Neutrophil (primary cell): ENCODE data around the gene NR3C2.

Source experiments
- H3K27ac ChIP-seq: fragments of 200-600 bp; sonication (generic); 2 replicates; pipeline ENCODE4 v1.5.1; 2016; ENCODE audit warnings: mild to moderate bottlenecking, moderate library complexity
- H3K27me3 ChIP-seq: fragments of 200-600 bp; sonication (generic); 2 replicates; pipeline ENCODE4 v1.6.0; 2016; ENCODE audit warnings: mild to moderate bottlenecking
- H3K36me3 ChIP-seq: fragments of 200-600 bp; sonication (generic); 2 replicates; pipeline ENCODE4 v1.5.1; 2017
- H3K4me1 ChIP-seq, 2 experiments: fragments of 200-600 bp in 1 of 2; sonication (generic) in 1 of 2; 1 replicate in 1 of 2; 2 replicates in 1 of 2; pipeline versions ENCODE4 v1.5.1 to v1.6.1; 2013 to 2016; ENCODE audit warnings: low read depth in 1 of 2, low read length in 1 of 2, mild to moderate bottlenecking in 1 of 2, moderate library complexity in 1 of 2; ENCODE audit not compliant: control insufficient read depth in 1 of 2, insufficient read depth in 1 of 2
- H3K4me3 ChIP-seq, 2 experiments: fragments of 200-600 bp in 1 of 2; sonication (generic) in 1 of 2; 1 replicate in 1 of 2; 2 replicates in 1 of 2; pipeline ENCODE4 v1.5.1; 2013 to 2016; ENCODE audit warnings: low read depth in 1 of 2, low read length in 1 of 2, mild to moderate bottlenecking in 1 of 2, moderate library complexity in 1 of 2
- H3K9me3 ChIP-seq: fragments of 200-600 bp; sonication (generic); 2 replicates; pipeline ENCODE4 v1.5.1; 2016
- TF ChIP-seq, protein P1 (sequence below): fragments of 200-600 bp; sonication (generic); IDR thresholded peaks from 2 replicates; pipeline ENCODE4 v1.5.1; 2016; ENCODE audit warnings: antibody characterized with exemption

Gene NR3C2

DNA sequence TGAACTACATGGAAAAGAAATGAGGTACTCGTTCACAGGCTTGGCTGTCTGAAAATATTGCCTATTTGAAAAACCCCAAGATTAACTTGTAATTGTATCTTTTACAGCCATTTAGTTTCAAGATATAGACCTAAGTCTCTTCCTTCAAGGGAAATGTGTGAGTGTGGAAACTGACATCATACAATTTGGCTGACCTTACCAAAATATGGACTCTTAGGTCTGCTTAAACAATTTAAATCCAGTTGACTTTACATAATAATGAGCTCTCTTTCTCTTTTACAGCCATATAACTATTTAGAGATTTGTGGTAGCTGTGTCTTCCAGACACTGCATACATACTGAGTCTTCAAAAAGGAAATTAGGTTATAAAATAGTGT, 186.9 kb downstream of the NR3C2 start:
- Histone ChIP-seq H3K4me3 (no peak overlapping the region), H3K9me3 (no peaks in the 10 kb centered on the region), H3K27me3 (no peaks in the 10 kb centered on the region), H3K36me3 (no peaks in the 10 kb centered on the region), H3K27ac (no peak overlapping the region), H3K4me1 (no peaks in the 10 kb centered on the region)
- TF ChIP-seq, protein P1, sequence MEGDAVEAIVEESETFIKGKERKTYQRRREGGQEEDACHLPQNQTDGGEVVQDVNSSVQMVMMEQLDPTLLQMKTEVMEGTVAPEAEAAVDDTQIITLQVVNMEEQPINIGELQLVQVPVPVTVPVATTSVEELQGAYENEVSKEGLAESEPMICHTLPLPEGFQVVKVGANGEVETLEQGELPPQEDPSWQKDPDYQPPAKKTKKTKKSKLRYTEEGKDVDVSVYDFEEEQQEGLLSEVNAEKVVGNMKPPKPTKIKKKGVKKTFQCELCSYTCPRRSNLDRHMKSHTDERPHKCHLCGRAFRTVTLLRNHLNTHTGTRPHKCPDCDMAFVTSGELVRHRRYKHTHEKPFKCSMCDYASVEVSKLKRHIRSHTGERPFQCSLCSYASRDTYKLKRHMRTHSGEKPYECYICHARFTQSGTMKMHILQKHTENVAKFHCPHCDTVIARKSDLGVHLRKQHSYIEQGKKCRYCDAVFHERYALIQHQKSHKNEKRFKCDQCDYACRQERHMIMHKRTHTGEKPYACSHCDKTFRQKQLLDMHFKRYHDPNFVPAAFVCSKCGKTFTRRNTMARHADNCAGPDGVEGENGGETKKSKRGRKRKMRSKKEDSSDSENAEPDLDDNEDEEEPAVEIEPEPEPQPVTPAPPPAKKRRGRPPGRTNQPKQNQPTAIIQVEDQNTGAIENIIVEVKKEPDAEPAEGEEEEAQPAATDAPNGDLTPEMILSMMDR = no peak

DNA sequence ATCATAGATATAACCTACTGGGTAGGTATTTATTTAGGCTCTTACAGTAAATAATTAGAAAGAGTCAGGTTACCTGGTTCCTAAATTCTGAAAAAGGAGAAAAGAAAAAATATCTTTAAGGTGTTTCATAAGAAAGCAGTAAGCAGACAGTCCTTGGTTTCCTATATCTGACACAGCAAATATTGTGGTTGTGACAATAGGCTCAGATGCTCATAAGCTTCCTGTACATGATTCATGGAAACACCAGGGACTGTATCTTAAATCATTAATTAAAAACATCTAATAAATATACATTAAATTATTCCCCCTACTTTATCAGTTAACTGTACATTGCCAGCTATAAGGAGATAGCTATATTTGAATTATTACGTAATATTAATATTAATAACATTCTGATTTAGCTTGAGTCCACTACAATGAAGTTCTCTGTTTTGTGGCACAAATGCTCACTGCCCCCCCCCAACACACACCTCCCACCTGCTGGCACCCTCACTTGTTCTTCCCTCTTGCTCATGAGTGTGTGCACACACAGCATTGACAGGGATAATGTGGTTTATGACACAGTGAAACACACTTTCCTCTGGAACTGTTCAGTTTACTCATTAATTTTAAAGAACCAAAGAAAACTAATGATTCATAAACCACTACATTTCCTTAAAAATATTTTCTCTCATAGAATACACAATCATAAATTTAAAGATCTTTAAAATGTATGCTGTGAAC, 187.4 kb downstream of the NR3C2 start:
- Histone ChIP-seq H3K4me3 (no peak overlapping the region), H3K9me3 (no peaks in the 10 kb centered on the region), H3K4me1 (no peaks in the 10 kb centered on the region), H3K36me3 (no peaks in the 10 kb centered on the region), H3K27me3 (no peaks in the 10 kb centered on the region), H3K27ac (no peak overlapping the region)
- TF ChIP-seq, protein P1 = no peak

DNA sequence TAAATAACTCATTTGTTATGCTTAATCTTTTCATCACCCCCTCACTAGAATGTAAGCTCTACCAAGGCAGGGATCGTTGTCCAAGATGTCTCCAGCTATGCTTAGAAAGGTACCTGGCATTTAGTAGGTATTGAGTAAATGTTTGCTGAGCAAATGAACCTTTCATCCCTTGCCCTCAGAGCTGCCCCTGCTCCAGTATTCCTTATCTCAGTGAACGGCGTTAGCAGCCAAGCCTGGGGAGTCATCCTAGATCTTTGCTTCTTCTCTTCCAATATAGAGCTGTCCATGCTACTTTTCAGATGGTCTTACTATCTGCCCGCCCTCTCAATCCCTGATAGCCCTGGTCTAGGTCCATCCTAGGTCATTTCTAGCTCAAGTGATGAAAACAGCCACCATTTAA, 188.4 kb downstream of the NR3C2 start:
- no peaks in the 10 kb centered on the region for H3K27me3 ChIP-seq
- no peaks in the 10 kb centered on the region for H3K4me1 ChIP-seq
- TF ChIP-seq, protein P1 = no peak
- H3K27ac ChIP-seq = no peak overlapping the region
- H3K4me3 ChIP-seq = no peak overlapping the region
- no peaks in the 10 kb centered on the region for H3K36me3 ChIP-seq
- no peaks in the 10 kb centered on the region for H3K9me3 ChIP-seq

DNA sequence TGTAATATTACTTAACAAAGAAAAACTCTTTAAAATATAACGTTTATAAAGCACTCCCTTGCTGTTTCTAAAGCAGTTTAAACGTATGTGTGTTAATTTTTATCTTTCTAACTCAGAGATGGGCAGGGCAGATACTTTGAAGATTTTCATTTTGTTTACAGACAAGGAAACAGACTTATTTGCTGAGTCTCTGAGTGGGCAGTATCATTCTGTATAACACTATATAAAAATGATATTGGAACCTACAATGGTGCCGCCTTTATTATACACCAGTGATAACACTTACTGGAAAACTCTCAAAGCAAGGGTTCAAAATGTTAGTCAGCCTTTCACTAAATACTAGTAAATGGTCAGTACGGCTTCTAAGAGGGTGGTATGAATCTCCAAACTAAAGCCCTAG, 193.4 kb downstream of the NR3C2 start:
- Histone ChIP-seq H3K27ac (no peak overlapping the region), H3K27me3 (no peaks in the 10 kb centered on the region), H3K4me1 (no peaks in the 10 kb centered on the region), H3K36me3 (no peaks in the 10 kb centered on the region), H3K4me3 (no peak overlapping the region), H3K9me3 (no peaks in the 10 kb centered on the region)
- TF ChIP-seq, protein P1 = no peak

DNA sequence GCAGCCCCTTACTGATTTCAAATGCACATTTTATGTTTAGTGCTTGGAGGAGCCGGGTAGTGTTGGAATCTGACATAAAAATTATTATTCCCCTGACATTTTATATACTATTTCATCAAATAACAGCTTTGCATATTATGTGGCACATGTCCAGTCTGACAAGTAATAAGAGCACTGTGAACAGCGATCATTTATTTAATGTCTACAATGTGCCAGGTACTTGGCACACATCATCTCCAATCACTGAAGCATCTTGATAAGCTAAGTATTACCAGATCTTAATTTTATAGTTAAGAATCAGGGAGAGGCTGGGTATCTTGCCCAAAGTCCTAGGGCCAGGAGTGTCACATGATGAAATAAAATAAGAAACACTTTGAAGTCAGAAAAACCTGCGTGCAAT, 197.2 kb downstream of the NR3C2 start:
- TF ChIP-seq, protein P1 = no peak

More for the DNA sequence above, 197.2 kb downstream of the NR3C2 start:
- Histone ChIP-seq H3K4me3 (no peak overlapping the region), H3K36me3 (no peaks in the 10 kb centered on the region), H3K27ac (no peak overlapping the region), H3K27me3 (no peaks in the 10 kb centered on the region), H3K4me1 (no peaks in the 10 kb centered on the region), H3K9me3 (no peaks in the 10 kb centered on the region)
